Measurements from ENCODE around the gene ALPL. TPM values are rescaled to one million over a fixed set of nuclear protein-coding genes. Genes with fewer than 3 reads are reported as not detected.

ALPL gene
- total RNA-seq, 120 experiments from 2014 or later, result 3.9 to 39.4 (median 12.7) TPM

Other genes starting within 250 kb of the ALPL start
- 100 to 1,000 TPM in 2 of 120 experiments, 10 to 100 TPM in 118; 38.8 to 122 (median 62.6) TPM for gene ECE1, start 219.0 kb upstream of the ALPL start, total RNA-seq
- 10 to 100 TPM in 101 of 120 experiments, 1 to 10 TPM in 19; 5.8 to 19.1 (median 12.2) TPM for gene NBPF3, start 69.3 kb upstream of the ALPL start, total RNA-seq
- 100 to 1,000 TPM; 108 to 286 (median 187) TPM for gene RAP1GAP, start 159.9 kb downstream of the ALPL start, total RNA-seq